Suprapubic skin (tissue), 4 donors: Measurements from ENCODE around the gene CD44.

Experiments
- EP300 ChIP-seq: sonication (generic); formaldehyde crosslinking; IDR thresholded peaks from one replicate; pipeline ENCODE4 v1.6.1; 2017; ENCODE audit warnings: antibody characterized with exemption
- POLR2A ChIP-seq, 2 donors: fragments of 450-650 bp; IDR thresholded peaks; one replicate each; pipeline ENCODE4 v1.6.1; 2017; ENCODE audit warnings: antibody characterized with exemption in 2 of 2, mild to moderate bottlenecking in 2 of 2, moderate library complexity in 2 of 2
- POLR2AphosphoS5 ChIP-seq, 3 donors: sonication (generic); formaldehyde crosslinking; IDR thresholded peaks; one replicate each; pipeline ENCODE4 v1.6.1; 2017; ENCODE audit warnings: antibody characterized with exemption in 3 of 3
- TF ChIP-seq, protein P1 (sequence below), 2 donors: fragments of 200-600 bp in 1 of 2; fragments of 450-650 bp in 1 of 2; sonication (generic) in 1 of 2; IDR thresholded peaks; one replicate each; pipeline ENCODE4 v1.5.1; 2016 to 2019; ENCODE audit warnings: antibody characterized with exemption in 2 of 2, mild to moderate bottlenecking in 1 of 2, moderate library complexity in 1 of 2

DNA sequence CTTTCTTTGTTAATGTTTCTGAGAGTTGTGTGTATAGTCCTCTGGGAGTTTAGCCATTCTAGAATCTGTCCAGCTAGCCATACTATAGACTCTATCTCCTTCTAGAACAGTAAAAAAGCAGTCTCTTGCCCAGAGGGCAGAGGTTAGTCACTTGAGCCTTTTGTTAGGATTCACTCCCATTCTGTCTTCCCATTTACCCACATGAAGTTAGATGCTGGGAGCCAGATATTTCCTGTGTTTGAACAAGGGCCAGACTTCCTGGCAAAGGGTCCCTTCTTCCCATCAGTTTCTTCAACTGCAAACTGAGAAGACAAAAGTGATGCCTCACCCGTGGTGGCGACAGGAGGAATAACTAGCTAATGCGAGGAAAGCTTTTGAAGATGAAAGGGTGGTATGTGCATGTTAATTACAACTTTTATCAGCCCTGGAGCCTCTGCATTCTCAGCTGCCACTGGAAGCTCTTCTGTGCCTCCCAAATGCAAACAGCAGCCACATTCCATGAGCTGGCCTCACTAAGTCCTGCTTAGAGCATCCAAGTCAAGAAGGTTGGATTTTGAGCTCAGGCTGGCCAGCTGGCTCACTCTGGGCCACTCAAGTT lies 12.8 kb downstream of the CD44 start:
- TF ChIP-seq, protein P1, sequence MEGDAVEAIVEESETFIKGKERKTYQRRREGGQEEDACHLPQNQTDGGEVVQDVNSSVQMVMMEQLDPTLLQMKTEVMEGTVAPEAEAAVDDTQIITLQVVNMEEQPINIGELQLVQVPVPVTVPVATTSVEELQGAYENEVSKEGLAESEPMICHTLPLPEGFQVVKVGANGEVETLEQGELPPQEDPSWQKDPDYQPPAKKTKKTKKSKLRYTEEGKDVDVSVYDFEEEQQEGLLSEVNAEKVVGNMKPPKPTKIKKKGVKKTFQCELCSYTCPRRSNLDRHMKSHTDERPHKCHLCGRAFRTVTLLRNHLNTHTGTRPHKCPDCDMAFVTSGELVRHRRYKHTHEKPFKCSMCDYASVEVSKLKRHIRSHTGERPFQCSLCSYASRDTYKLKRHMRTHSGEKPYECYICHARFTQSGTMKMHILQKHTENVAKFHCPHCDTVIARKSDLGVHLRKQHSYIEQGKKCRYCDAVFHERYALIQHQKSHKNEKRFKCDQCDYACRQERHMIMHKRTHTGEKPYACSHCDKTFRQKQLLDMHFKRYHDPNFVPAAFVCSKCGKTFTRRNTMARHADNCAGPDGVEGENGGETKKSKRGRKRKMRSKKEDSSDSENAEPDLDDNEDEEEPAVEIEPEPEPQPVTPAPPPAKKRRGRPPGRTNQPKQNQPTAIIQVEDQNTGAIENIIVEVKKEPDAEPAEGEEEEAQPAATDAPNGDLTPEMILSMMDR (IDR thresholded peaks at IDR 0.05), result no peak
- TF ChIP-seq EP300 (no peak), POLR2A (IDR thresholded peaks at IDR 0.05) (no peak), POLR2AphosphoS5 (IDR thresholded peaks at IDR 0.05) (no peak)
